Esophagus muscularis mucosa (tissue), 4 donors: ENCODE results near the gene BZW2. TPM values are rescaled to one million over a fixed set of nuclear protein-coding genes. Genes with fewer than 3 reads are reported as not detected.

ENCODE experiments used
- DNase-seq: peaks from one replicate; pipeline ENCODE4 v3.0.0-alpha.2; 2017; ENCODE audit errors: extremely low spot score
- H3K27ac ChIP-seq, 4 donors: fragments of 200-600 bp; sonication (generic); replicated peaks in 1 of 4; 1 replicate in 3 of 4; 2 replicates in 1 of 4; pipeline ENCODE4 v1.5.1; 2016 to 2019; ENCODE audit warnings: mild to moderate bottlenecking in 1 of 4
- H3K27me3 ChIP-seq, 4 donors: fragments of 200-600 bp; sonication (generic); one replicate each; pipeline versions ENCODE4 v1.5.1 to v1.6.0; 2016 to 2019
- H3K36me3 ChIP-seq, 4 donors: fragments of 200-600 bp; sonication (generic); one replicate each; pipeline ENCODE4 v1.5.1; 2016 to 2019
- H3K4me1 ChIP-seq, 4 donors: fragments of 200-600 bp; sonication (generic); one replicate each; pipeline ENCODE4 v1.5.1; 2016 to 2019
- H3K4me3 ChIP-seq, 4 donors: fragments of 200-600 bp; sonication (generic); 1 replicate in 2 of 4; 2 replicates in 2 of 4; pipeline ENCODE4 v1.5.1; 2016 to 2019; ENCODE audit warnings: mild to moderate bottlenecking in 4 of 4, moderate library complexity in 1 of 4
- H3K9me3 ChIP-seq, 4 donors: fragments of 200-600 bp; sonication (generic); 1 replicate in 3 of 4; 2 replicates in 1 of 4; pipeline ENCODE4 v1.5.1; 2016 to 2019
- EP300 ChIP-seq: sonication (generic); formaldehyde crosslinking; IDR thresholded peaks from one replicate; pipeline ENCODE4 v1.6.1; 2017; ENCODE audit warnings: antibody characterized with exemption
- POLR2A ChIP-seq: fragments of 450-650 bp; IDR thresholded peaks from one replicate; pipeline ENCODE4 v1.6.1; 2017; ENCODE audit warnings: antibody characterized with exemption, moderate library complexity, mild to moderate bottlenecking, low read depth
- POLR2AphosphoS5 ChIP-seq, 2 donors: sonication (generic); formaldehyde crosslinking; IDR thresholded peaks; one replicate each; pipeline ENCODE4 v1.6.1; 2017; ENCODE audit warnings: antibody characterized with exemption in 2 of 2
- WGBS: methylation state at CpG from one replicate; pipeline ENCODE4 v1.1.5; 2018; 5-methylcytosine and 5-hydroxymethylcytosine counted together
- intact Hi-C: fragments of 100-400 bp; cut with DNase I; formaldehyde crosslinking; loops from one replicate; pipeline ENCODE4 v1.15.1; 2023
- total RNA-seq, 4 donors: library from RNA; depleted of rRNA; stranded (reverse); fragments of >200 nt; gene quantifications; one replicate each; pipeline versions ENCODE4 v1.1.0 to v1.2.1, GENCODE V29; 2016
- TF ChIP-seq, protein P1 (sequence below), 3 experiments: fragments of 200-600 bp in 2 of 3; fragments of 450-650 bp in 1 of 3; sonication (generic) in 2 of 3; IDR thresholded peaks; one replicate each; pipeline ENCODE4 v1.5.1; 2017 to 2019; ENCODE audit warnings: antibody characterized with exemption in 3 of 3, mild to moderate bottlenecking in 2 of 3, moderate library complexity in 1 of 3

Gene BZW2
- total RNA-seq, 4 donors from 2014 or later = 48.1 to 73.9 (median 62.4) TPM

DNA sequence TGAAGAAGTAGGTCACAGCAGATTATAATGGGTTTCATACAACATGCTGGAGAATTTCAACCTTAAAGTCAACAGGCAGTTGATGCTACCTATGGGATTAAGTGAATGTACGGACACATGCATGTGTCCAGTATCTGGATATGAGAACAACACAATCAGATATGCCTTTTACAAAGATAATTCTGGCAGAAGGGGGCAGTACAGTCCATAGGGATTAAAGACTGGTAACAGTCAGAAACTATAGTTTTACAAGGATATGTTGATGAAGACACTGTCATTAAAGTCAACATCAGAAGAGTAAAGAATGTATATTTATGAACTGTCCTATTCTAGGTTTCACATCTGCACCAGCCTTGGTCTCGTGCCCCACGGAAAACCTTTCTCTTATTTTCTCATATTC, 41.9 kb upstream of the BZW2 start:
- DNase-seq = no peak
- Histone ChIP-seq H3K4me3 (no peak overlapping the region), H3K27ac (no peak overlapping the region), H3K27me3 (no peaks in the 10 kb centered on the region), H3K36me3 (peaks cover 34 to 95% (median 80%) of the 10 kb centered on the region in 4 donors), H3K4me1 (no peaks in the 10 kb centered on the region), H3K9me3 (no peaks in the 10 kb centered on the region)
- no peak for TF ChIP-seq POLR2A
- TF ChIP-seq, protein P1, sequence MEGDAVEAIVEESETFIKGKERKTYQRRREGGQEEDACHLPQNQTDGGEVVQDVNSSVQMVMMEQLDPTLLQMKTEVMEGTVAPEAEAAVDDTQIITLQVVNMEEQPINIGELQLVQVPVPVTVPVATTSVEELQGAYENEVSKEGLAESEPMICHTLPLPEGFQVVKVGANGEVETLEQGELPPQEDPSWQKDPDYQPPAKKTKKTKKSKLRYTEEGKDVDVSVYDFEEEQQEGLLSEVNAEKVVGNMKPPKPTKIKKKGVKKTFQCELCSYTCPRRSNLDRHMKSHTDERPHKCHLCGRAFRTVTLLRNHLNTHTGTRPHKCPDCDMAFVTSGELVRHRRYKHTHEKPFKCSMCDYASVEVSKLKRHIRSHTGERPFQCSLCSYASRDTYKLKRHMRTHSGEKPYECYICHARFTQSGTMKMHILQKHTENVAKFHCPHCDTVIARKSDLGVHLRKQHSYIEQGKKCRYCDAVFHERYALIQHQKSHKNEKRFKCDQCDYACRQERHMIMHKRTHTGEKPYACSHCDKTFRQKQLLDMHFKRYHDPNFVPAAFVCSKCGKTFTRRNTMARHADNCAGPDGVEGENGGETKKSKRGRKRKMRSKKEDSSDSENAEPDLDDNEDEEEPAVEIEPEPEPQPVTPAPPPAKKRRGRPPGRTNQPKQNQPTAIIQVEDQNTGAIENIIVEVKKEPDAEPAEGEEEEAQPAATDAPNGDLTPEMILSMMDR (IDR thresholded peaks at IDR 0.05) = peak in 1 of 3 experiments; percentile 40
- WGBS = 98% methylated on average over 3 of the region's 3 CpGs
- intact Hi-C loops = no loop called here

DNA sequence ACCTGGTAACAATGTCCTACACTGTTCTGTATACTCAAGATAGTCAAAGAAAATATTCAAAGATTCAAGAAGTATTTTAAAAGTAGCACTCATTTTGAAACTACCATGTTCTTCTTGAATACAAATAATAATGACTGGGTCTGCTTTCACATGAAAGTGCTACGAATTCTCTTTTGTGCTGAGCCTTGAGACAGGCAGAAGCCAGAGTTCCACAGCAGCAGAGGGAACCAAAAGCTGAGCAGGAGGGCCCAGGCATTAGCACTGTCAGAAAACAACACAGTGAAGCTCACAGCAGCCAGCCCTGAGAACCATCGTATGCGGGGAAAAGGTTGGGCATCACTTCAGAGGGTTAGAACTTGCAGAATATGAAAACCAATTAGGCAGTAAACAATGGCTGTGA, 39.3 kb upstream of the BZW2 start:
- TF ChIP-seq, protein P1 (IDR thresholded peaks at IDR 0.05) = no peak
- TF ChIP-seq EP300 (no peak), POLR2A (no peak), POLR2AphosphoS5 (IDR thresholded peaks at IDR 0.05) (no peak)
- no peak overlapping the region for H3K27ac ChIP-seq
- WGBS = 74% methylated on average over 3 of the region's 3 CpGs
- no peak for DNase-seq
- peaks cover 27 to 88% (median 64%) of the 10 kb centered on the region in 4 donors for H3K36me3 ChIP-seq
- no peaks in the 10 kb centered on the region for H3K27me3 ChIP-seq
- no peaks in the 10 kb centered on the region for H3K4me1 ChIP-seq
- no peak overlapping the region for H3K4me3 ChIP-seq
- intact Hi-C loops = no loop called here
- no peaks in the 10 kb centered on the region for H3K9me3 ChIP-seq

DNA sequence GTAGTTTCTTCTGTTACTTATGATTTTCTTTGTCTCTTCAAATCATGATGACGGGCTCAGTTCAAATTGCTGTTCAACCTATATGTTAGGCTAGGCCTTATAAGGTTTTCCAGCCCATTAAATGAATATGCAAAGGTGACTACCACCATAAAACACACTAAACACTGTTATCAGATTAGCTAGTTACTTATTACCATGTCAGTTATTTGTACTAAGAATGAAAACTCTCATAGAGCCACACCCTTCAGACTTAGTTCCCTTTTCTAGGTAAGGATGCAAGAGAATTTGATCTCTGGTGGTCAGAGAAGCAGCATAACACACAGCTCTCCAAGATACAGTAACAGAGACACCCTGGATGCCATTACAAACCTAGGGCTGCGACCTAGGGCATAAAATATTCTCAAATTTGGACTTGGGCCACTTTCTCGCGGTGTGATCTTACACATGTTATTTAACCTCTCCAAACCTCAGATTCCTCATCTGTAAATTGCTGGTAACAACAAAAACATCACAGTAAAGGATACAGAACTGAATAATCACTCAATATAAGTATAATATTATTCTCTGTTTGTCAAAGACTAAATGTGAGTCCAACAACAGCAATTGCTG, 36.0 kb upstream of the BZW2 start:
- H3K4me3 ChIP-seq = no peak overlapping the region
- H3K9me3 ChIP-seq = no peaks in the 10 kb centered on the region
- WGBS = 69% methylated on average over 4 of the region's 4 CpGs
- no peak for DNase-seq
- H3K27ac ChIP-seq = no peak overlapping the region
- no peaks in the 10 kb centered on the region for H3K4me1 ChIP-seq
- H3K36me3 ChIP-seq = peaks cover 18 to 81% (median 50%) of the 10 kb centered on the region in 4 donors
- TF ChIP-seq POLR2A = no peak
- no peak for TF ChIP-seq EP300
- TF ChIP-seq, protein P1 (IDR thresholded peaks at IDR 0.05) = no peak
- TF ChIP-seq POLR2AphosphoS5 (IDR thresholded peaks at IDR 0.05) = no peak
- H3K27me3 ChIP-seq = no peaks in the 10 kb centered on the region
- intact Hi-C loops = no loop called here

DNA sequence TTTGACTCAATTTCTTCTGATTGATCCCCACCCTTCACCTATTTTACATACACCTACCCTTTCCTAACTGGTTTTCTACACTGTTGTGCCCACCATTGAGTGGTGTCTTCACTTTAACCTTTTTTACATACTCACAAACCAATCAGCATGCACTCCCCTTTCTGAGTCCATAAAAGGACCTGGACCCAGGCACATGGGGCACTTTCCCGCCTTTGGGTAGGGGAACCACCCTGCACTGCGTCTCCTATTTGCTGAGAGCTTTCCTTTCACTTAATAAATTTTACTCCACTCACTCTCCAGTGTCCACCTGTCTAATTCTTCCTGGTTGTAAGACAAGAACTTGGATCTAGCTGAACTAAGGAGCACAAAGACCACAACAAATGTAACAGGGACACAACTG, 34.3 kb upstream of the BZW2 start:
- intact Hi-C loops = no loop called here
- H3K36me3 ChIP-seq = peaks cover 10 to 80% (median 55%) of the 10 kb centered on the region in 4 donors
- H3K4me3 ChIP-seq = no peak overlapping the region
- H3K27me3 ChIP-seq = no peaks in the 10 kb centered on the region
- no peak overlapping the region for H3K27ac ChIP-seq
- TF ChIP-seq EP300 = no peak
- TF ChIP-seq, protein P1 (IDR thresholded peaks at IDR 0.05) = no peak
- TF ChIP-seq POLR2AphosphoS5 (IDR thresholded peaks at IDR 0.05) = no peak
- no peak for TF ChIP-seq POLR2A
- H3K9me3 ChIP-seq = no peaks in the 10 kb centered on the region
- no peaks in the 10 kb centered on the region for H3K4me1 ChIP-seq
- WGBS = 98% methylated on average over 2 of the region's 2 CpGs
- DNase-seq = no peak

DNA sequence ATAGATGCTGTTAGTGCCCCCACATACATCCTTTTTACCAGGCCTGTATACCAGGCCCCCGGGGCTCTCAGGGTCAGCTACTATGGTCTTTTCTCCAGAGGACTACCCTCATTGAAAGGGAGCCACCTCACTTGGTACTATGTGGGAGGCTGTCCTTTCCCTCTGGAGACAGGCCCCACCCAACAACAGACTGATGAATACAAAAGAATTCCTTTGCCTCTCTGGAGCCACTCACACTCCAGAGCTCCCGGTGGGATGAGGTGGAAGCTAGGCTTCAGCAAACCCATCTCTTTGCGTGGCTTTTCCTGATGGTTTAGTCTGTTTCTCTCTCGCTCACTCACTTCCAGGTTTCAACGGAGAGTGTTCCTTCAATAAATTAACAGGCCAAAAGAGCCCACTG, 30.8 kb upstream of the BZW2 start:
- TF ChIP-seq EP300 (no peak), POLR2A (no peak), POLR2AphosphoS5 (IDR thresholded peaks at IDR 0.05) (no peak)
- TF ChIP-seq, protein P1 (IDR thresholded peaks at IDR 0.05) = no peak

More for the DNA sequence above, 30.8 kb upstream of the BZW2 start:
- H3K27me3 ChIP-seq = no peaks in the 10 kb centered on the region
- WGBS = 79% methylated on average over 5 of the region's 5 CpGs
- no peak for DNase-seq
- intact Hi-C loops = no loop called here
- H3K4me1 ChIP-seq = no peaks in the 10 kb centered on the region
- peaks cover 6 to 74% (median 50%) of the 10 kb centered on the region in 4 donors for H3K36me3 ChIP-seq
- H3K9me3 ChIP-seq = no peaks in the 10 kb centered on the region
- H3K27ac ChIP-seq = no peak overlapping the region
- no peak overlapping the region for H3K4me3 ChIP-seq
